ENCODE results near the gene SPAG6.
A peak's percentile ranks its signal among the peaks of the same experiment; 100 is the strongest.

Gene SPAG6
- long read RNA-seq, result 0 reads

GRCh38 chr10:22345301-22346095 is at the start of gene SPAG6:
TSS of gene SPAG6 (plus strand) at chr10:22345496. CDS start at chr10:22345612, 116 bp downstream.
- H3K27ac ChIP-seq (replicated peaks), result no peak within 1 kb of the TSS
- peak within 1 kb of the TSS; percentile 20 for H3K4me3 ChIP-seq (replicated peaks; ENCODE audit: insufficient read depth, low read length)
- peak; percentile 55 for TF ChIP-seq GABPA (IDR thresholded peaks at IDR 0.05; ENCODE audit: low read depth)
- TF ChIP-seq SPI1 (IDR thresholded peaks at IDR 0.05; ENCODE audit: borderline replicate concordance, low read depth), result no peak
- no peak for TF ChIP-seq CTCF (IDR thresholded peaks at IDR 0.05; ENCODE audit: insufficient read depth, low read length)
- H3K27me3 ChIP-seq (ENCODE audit: insufficient read depth, poor library complexity, severe bottlenecking), result peaks cover 14% of the 10 kb centered on the region
- DNase-seq (ENCODE audit: low read depth in 1 of 2, low spot score in 1 of 2), result peak in 1 of 2 experiments; percentile 23

- DNase-seq (ENCODE audit: low read depth in 1 of 2, low spot score in 1 of 2), result no peak
- Histone ChIP-seq H3K27ac (replicated peaks) (no peak overlapping the region), H3K27me3 (ENCODE audit: insufficient read depth, poor library complexity, severe bottlenecking) (no peaks in the 10 kb centered on the region), H3K4me3 (replicated peaks; ENCODE audit: insufficient read depth, low read length) (no peak overlapping the region)
- TF ChIP-seq GABPA (IDR thresholded peaks at IDR 0.05; ENCODE audit: low read depth) (no peak), POLR2AphosphoS5 (IDR thresholded peaks at IDR 0.05; ENCODE audit: low read depth) (no peak), SPI1 (IDR thresholded peaks at IDR 0.05; ENCODE audit: borderline replicate concordance, low read depth) (no peak), CTCF (IDR thresholded peaks at IDR 0.05; ENCODE audit: insufficient read depth, low read length) (no peak)
These were observed 44.1 kb upstream of the SPAG6 start for GRCh38 chr10:22301193-22301592.

- TF ChIP-seq REST (IDR thresholded peaks at IDR 0.05; ENCODE audit: insufficient replicate concordance, low read depth) (no peak), POLR2AphosphoS5 (IDR thresholded peaks at IDR 0.05; ENCODE audit: low read depth) (no peak), CTCF (IDR thresholded peaks at IDR 0.05; ENCODE audit: insufficient read depth, low read length) (no peak), GABPA (IDR thresholded peaks at IDR 0.05; ENCODE audit: low read depth) (no peak)
- H3K27ac ChIP-seq (replicated peaks), result no peak overlapping the region
- DNase-seq (ENCODE audit: low read depth in 1 of 2, low spot score in 1 of 2), result no peak
- H3K27me3 ChIP-seq (ENCODE audit: insufficient read depth, poor library complexity, severe bottlenecking), result no peaks in the 10 kb centered on the region
- no peak overlapping the region for H3K4me3 ChIP-seq (replicated peaks; ENCODE audit: insufficient read depth, low read length)
These were observed 41.8 kb upstream of the SPAG6 start for GRCh38 chr10:22303461-22303860.

GRCh38 chr10:22305721-22306120 is 39.6 kb upstream of the SPAG6 start:
- no peak for TF ChIP-seq GABPA (IDR thresholded peaks at IDR 0.05; ENCODE audit: low read depth)
- no peak for TF ChIP-seq REST (IDR thresholded peaks at IDR 0.05; ENCODE audit: insufficient replicate concordance, low read depth)
- TF ChIP-seq POLR2AphosphoS5 (IDR thresholded peaks at IDR 0.05; ENCODE audit: low read depth), result no peak
- TF ChIP-seq CTCF (IDR thresholded peaks at IDR 0.05; ENCODE audit: insufficient read depth, low read length), result no peak
- no peak for TF ChIP-seq SPI1 (IDR thresholded peaks at IDR 0.05; ENCODE audit: borderline replicate concordance, low read depth)
- Histone ChIP-seq H3K27me3 (ENCODE audit: insufficient read depth, poor library complexity, severe bottlenecking) (no peaks in the 10 kb centered on the region), H3K27ac (replicated peaks) (no peak overlapping the region), H3K4me3 (replicated peaks; ENCODE audit: insufficient read depth, low read length) (no peak overlapping the region)
- DNase-seq (ENCODE audit: low read depth in 1 of 2, low spot score in 1 of 2), result no peak

Data from HL-60 (cell line).